ENCODE results near the gene PFKL. TPM values are rescaled to one million over a fixed set of nuclear protein-coding genes. Genes with fewer than 3 reads are reported as not detected.

Gene PFKL
- total RNA-seq, 1 donor from 2014 or later = 135 TPM

- Mint-ChIP-seq H3K4me1 (ENCODE audit: unreplicated experiment) (peaks cover 8% of the 10 kb centered on the region), H3K4me3 (no peak overlapping the region), H3K27me3 (no peaks in the 10 kb centered on the region), H3K27ac (no peak overlapping the region), H3K9me3 (no peaks in the 10 kb centered on the region), H3K36me3 (no peaks in the 10 kb centered on the region)
- DNase-seq (ENCODE audit: extremely low spot score, unreplicated experiment) = no peak
- TF ChIP-seq, protein P1, sequence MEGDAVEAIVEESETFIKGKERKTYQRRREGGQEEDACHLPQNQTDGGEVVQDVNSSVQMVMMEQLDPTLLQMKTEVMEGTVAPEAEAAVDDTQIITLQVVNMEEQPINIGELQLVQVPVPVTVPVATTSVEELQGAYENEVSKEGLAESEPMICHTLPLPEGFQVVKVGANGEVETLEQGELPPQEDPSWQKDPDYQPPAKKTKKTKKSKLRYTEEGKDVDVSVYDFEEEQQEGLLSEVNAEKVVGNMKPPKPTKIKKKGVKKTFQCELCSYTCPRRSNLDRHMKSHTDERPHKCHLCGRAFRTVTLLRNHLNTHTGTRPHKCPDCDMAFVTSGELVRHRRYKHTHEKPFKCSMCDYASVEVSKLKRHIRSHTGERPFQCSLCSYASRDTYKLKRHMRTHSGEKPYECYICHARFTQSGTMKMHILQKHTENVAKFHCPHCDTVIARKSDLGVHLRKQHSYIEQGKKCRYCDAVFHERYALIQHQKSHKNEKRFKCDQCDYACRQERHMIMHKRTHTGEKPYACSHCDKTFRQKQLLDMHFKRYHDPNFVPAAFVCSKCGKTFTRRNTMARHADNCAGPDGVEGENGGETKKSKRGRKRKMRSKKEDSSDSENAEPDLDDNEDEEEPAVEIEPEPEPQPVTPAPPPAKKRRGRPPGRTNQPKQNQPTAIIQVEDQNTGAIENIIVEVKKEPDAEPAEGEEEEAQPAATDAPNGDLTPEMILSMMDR (conservative IDR thresholded peaks at IDR 0.05) = no peak
These were observed 4.7 kb upstream of the PFKL start for GRCh38 chr21:44295163-44295573.

- no peak for DNase-seq (ENCODE audit: extremely low spot score, unreplicated experiment)
- Mint-ChIP-seq H3K36me3 (no peaks in the 10 kb centered on the region), H3K27me3 (no peaks in the 10 kb centered on the region), H3K4me3 (no peak overlapping the region), H3K4me1 (ENCODE audit: unreplicated experiment) (peaks cover 8% of the 10 kb centered on the region), H3K27ac (no peak overlapping the region), H3K9me3 (no peaks in the 10 kb centered on the region)
- TF ChIP-seq, protein P1 (conservative IDR thresholded peaks at IDR 0.05) = no peak
These were observed 4.2 kb upstream of the PFKL start for GRCh38 chr21:44295646-44296045.

- no peak overlapping the region for H3K4me3 Mint-ChIP-seq
- H3K4me1 Mint-ChIP-seq (ENCODE audit: unreplicated experiment) = peaks cover 11% of the 10 kb centered on the region
- H3K36me3 Mint-ChIP-seq = no peaks in the 10 kb centered on the region
- TF ChIP-seq, protein P1 (conservative IDR thresholded peaks at IDR 0.05) = no peak
- no peak overlapping the region for H3K27ac Mint-ChIP-seq
- DNase-seq (ENCODE audit: extremely low spot score, unreplicated experiment) = no peak
- H3K9me3 Mint-ChIP-seq = no peaks in the 10 kb centered on the region
- no peaks in the 10 kb centered on the region for H3K27me3 Mint-ChIP-seq
These were observed 3.7 kb upstream of the PFKL start for GRCh38 chr21:44296103-44296519.

GRCh38 chr21:44296916-44297315, 2.9 kb upstream of the PFKL start:
- TF ChIP-seq, protein P1 (conservative IDR thresholded peaks at IDR 0.05) = no peak
- Mint-ChIP-seq H3K36me3 (no peaks in the 10 kb centered on the region), H3K27ac (no peak overlapping the region), H3K4me3 (no peak overlapping the region), H3K9me3 (no peaks in the 10 kb centered on the region), H3K27me3 (no peaks in the 10 kb centered on the region), H3K4me1 (ENCODE audit: unreplicated experiment) (peaks cover 11% of the 10 kb centered on the region)
- no peak for DNase-seq (ENCODE audit: extremely low spot score, unreplicated experiment)

GRCh38 chr21:44297525-44298290, 2.1 kb upstream of the PFKL start:
- Mint-ChIP-seq H3K4me3 (peak overlapping the region; percentile 57), H3K27ac (peak overlapping the region; percentile 76), H3K27me3 (no peaks in the 10 kb centered on the region), H3K9me3 (no peaks in the 10 kb centered on the region), H3K4me1 (ENCODE audit: unreplicated experiment) (peaks cover 11% of the 10 kb centered on the region), H3K36me3 (no peaks in the 10 kb centered on the region)
- TF ChIP-seq, protein P1 (conservative IDR thresholded peaks at IDR 0.05) = peak; percentile 85
- DNase-seq (ENCODE audit: extremely low spot score, unreplicated experiment) = peak; percentile 87
